SHP77 treated with DMSO at 0.1 percent for 48 hours (cell line): ENCODE results near the gene PTAFR.

Source experiments
- DNase-seq: peaks from one replicate; lab custom pipeline; 2025; lab: John Stamatoyannopoulos, UW

The PTAFR gene

DNA sequence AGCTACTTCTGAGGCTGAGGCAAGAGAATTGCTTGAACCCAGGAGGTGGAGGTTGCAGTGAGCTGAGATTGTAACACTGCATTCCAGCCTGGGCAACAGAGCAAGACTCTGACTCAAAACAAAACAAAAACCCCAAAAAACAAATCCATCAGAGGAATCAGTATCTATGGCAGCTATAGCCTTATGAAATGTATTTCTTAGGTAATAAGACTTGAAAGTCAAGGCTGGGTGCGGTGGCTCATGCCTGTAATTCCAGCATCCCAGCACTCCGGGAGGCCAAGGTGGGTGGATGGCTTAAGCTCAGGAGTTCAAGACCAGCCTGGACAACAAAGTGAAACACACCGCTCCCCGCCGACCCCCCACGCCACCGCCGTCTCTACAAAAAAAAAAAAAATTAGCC lies 56.9 kb downstream of the PTAFR start:
- no peak for DNase-seq

DNA sequence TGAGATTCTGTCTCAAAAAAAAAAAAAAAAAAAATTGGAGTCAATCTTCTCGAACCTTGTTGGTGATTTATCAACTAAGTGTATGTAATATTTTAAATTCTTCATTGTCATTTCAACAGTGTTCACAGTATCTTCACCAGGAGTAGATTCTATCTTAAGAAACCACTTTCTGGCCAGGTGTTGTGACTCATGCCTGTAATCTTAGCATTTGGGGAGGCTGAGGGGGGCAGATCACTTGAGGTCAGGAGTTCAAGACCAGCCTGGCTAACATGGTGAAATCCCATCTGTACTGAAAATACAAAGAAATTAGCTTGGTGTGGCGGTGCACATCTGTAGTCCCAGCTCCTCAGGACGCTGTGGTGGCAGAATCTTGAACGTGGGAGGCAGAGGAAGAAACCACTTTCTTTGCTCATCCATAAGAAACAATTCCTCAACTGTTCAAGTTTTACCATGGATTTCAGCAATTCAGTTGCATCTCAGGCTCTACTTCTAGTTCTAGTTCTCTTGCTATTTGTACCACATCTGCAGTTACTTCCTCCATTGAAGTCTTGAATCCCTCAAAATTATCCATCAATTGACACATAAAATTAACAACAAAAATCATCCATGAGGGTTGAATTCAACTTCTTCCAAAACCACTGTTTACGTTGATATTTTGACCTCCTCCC lies 57.7 kb downstream of the PTAFR start:
- no peak for DNase-seq

DNA sequence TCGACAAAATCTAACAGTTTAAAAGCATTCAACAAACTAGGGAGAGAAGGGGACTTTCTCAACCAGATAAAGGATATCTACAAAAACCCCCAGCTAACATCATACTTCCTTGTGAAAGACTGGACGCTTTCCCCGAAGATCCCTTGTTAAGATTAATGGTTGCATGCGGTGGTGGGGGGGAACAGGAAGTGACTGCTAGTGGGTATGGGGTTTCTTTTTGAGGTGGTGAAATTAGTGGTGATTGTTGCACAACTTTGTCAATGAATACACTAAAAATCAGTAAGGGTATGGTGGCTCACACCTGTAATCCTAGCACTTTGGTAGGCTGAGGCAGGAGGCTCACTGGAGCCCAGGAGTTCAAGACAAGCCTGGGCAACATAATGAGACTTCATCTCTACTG lies 61.2 kb downstream of the PTAFR start:
- DNase-seq, result no peak

DNA sequence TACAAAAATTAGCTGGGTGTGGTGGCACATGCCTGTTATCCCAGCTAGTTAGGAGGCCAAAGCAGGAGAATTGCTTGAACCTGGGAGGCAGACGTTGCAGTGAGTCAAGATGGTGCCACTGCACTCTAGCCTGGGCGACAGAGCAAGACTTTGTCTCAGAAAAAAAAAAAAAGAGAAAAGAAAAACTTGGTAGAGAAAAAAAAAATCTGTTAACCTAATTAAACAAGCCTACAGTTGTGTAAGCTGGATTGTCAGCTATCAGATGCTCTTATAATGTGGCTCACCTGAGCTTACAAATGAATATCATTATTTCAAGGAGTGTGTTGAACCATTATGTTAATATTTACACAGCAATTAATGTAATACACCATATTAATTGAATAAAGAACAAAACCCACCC lies 61.6 kb downstream of the PTAFR start:
- DNase-seq, result no peak

DNA sequence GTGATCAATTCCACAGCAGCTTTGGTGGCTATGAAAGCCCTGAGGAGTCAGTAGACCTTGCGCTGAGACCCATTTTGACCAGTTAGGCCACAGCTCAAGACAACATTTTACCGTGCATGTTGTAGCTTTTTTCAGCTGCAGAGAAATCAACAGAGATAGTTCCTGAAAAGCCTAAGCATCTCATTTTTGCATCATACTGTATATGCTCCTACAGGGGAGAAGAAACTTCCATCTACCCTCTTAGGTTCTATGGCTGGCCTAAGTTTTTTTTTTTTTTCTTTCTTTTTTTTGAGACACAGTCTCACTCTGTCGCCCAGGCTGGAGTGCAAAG lies 63.3 kb downstream of the PTAFR start:
- no peak for DNase-seq

DNA sequence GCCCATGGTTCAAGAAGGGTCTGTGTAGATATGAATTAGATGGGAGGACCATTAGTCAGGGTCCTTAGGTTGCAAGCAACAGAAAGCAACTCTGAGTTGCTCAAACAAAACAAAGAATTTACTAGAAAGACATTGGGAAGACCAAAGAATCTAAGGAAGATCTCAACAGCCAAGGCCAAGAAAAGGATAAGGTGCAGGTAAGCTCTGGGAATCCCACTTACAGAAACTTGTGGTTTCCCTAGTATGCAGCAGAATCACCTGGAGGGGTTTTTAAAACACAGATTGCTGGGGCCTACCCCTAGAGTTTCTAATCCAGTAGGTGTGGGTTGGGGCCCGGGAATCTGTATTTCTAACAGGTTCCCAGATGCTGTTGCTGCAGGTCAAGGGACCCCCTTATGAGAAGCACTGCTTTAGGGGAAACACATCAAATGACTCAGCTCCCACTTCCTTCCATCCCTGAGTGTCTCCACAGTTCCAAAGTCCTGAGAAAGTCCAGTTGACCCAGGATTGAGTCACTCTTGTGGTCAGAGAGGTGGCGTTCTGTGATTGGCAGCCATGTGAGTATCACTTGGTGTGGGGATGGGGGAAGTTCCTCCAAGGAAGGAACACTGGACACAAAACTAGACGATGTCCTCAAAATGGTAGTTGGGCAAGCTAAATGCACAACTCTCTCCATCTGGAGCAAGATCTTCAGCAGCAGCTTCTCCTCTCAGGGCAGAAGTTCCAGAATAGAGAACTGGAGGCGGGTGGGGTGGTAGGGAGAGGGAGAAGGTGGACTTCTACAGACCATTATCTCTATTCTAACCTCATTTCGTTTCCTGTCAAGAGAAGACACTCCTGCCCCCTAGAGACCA lies 63.9 kb downstream of the PTAFR start:
- no peak for DNase-seq

DNA sequence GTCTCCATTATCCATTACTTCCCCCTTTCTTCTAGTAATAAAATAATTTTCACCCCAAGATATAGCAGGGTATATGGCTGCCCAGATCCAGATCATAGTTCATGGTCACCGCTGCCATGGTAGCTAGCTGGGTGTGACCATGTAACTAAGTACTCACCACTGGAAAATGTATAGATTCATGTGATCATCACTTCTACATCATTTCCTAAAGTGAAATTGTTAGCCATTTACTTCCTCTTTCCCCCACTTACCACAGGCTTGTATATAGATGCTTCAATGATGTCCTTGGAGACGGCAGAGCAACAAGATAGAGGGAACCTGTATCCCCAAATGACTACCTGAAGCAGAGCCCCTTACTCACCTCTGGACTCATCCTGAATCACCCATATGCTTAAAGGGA lies 65.3 kb downstream of the PTAFR start:
- no peak for DNase-seq

DNA sequence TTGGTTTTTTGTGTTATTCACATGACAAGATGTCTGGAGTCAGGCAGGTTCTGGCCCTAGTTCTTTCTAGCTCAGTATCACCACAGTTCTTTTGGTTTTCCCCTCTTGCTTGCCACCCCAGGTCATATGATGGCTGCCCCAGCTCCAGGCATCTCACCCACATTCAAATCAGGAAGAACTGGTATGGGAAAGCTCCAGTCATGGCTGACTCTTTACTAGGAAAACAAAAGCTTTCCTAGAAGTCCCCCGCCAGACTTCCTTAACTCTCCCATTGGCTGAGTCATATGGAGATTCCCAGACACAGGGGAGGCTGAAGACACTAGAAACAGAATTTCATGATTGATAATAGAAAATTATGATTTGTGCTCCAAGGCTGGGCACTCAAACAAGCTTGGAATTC lies 65.9 kb downstream of the PTAFR start:
- DNase-seq, result no peak

DNA sequence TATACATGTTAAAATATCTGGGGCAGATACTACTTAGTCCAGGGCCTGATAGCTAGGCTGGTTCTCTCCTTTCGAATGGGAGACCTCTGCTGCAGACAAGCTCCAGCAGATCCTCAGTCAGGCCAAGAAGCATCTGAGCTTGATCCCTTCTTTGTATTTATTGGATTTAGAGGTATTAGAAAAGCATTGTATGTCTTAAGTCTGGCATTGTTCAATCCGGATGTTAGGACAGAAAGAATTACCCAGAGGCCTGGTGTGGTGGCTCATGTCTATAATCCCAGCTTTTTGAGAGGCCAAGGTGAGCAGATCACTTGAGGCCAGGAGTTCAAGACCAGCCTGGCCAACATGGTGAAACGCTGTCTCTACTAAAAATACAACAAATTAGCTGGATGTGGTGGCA lies 66.9 kb downstream of the PTAFR start:
- no peak for DNase-seq

DNA sequence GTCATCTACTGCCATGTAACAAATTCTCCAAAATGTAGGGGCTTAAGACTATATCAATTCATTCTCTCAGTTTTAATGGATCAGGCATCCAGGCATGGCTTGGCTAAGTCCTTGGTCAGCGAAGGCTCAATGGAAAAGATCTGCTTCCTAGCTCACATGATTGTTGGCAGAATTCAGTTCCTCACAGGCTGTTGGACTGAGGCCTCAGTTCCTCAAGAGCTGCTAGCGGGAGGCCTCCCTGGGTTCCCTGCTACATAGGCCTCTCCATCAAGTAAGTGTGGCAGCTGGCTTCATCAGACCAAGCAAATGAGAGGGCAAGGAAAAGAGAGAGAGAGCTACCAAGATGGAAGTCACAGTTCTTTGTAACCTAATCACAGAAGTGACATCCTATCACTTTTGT lies 68.5 kb downstream of the PTAFR start:
- no peak for DNase-seq

DNA sequence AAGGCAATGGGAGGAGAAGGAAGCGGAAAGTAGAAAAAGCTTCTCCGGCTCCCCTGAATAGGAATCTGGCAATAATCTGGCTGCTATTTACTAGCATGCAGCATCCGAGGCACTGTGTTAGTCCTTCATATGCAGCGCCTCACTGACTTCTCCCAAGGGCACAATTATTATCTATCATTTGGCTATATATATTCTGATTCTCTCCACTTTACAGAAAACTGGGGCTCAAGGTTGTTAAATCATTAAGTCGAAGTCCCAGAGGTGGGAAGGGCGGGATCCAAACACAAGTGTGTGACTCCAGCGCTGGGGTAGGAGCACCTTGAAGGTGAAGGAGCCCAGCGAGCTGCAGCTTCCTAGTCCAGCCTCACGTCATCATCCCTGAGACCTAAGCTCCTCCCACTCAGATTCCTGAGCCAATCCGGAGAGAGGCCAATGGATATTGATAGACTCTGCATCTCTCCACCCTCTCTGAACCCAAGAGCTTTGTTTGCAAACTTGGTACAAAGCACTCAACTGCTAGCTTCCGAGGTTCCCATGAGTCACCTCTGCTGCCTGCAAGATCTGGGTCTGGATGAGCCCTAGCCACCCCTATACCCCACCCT lies 71.5 kb downstream of the PTAFR start:
- DNase-seq, result peak; percentile 79

DNA sequence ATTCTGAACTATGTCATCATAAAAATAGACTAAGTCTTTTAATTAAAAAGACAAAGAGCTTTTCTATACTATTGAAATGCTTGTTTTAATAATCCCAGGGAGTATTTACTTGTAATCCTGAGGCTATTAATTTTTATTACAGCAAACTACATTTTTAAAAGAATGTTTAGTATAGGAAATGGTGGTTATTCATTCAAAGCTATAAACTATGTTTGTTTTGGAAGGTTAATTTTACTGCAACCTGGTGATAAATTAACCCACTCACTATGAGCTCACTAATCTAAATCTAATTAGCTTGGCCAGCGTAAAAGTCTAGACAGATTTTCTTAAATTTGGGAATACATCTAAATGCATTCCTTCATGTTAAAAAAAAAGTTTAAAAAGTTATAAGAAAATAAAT lies 74.3 kb downstream of the PTAFR start:
- no peak for DNase-seq

DNA sequence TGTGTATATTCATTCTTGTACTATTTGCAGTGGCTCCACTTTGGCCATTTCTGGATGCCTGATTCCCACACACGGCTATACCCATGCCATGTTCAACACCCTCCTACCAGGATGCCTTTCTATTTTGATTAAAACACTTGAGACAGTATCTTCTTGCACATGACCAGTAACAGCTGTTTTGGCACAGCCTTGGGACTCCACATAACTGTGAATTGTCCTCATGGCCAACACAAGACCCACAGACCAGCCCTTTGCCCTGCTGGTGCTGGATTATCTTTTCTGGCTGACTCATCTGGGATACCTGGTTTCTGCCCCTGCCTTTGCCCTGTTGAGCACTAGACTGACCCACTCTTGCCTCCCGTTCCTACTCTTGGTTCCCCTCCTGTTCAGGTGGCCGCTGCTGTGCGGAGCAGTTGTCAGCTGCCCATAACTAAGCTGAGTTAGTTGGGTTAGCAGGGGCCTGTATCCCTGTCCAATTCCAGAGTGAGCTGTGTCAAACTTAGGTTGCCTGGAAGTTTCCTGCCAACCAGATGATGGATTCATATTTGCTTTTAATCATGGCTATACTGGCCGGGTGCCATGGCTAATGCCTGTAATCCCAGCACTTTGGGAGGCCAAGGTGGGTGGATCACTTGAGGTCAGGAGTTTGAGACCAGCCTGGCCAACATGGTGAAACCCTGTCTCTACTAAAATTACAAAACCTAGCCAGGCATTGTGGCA lies 77.3 kb downstream of the PTAFR start:
- no peak for DNase-seq
